Measurements from ENCODE around the gene D2HGDH. TPM values are rescaled to one million over a fixed set of nuclear protein-coding genes. Genes with fewer than 3 reads are reported as not detected.

The D2HGDH gene
- total and polyA plus RNA-seq, 9 of the 15 experiments (the other 6 are each of a cell fraction or from before 2014, with no cell fraction given) = 0.39 to 30.8 (median 10.3) TPM

DNA sequence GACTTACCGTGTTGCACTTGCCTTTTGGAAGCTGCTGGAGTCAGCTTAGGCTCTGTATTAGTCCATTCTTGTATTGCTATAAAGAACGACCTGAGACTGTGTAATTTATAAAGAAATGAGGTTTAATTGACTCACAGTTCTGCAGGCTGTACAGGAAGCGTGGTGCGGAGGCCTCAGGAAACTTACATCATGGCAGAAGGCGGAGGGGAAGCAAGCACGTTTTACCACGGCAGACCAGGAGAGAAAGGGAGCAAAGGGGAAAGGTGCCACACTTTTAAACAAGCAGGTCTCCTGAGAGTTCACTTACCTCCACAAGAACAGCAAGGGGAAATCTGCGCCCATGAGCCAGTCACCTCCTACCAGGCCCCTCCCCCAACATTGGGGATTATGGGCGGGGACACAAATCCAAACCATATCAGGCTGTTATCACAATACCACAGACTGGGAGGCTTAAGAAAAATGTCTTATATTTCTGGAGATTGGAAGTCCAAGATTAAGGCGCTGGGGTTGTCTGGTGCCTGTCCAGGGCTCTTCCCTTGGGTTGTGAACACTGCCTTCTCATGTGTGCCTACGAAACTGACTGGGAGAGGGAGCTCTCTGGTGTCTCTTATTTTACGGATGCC is 3.6 kb upstream of the D2HGDH start (continued):
- TF ChIP-seq, protein P1, sequence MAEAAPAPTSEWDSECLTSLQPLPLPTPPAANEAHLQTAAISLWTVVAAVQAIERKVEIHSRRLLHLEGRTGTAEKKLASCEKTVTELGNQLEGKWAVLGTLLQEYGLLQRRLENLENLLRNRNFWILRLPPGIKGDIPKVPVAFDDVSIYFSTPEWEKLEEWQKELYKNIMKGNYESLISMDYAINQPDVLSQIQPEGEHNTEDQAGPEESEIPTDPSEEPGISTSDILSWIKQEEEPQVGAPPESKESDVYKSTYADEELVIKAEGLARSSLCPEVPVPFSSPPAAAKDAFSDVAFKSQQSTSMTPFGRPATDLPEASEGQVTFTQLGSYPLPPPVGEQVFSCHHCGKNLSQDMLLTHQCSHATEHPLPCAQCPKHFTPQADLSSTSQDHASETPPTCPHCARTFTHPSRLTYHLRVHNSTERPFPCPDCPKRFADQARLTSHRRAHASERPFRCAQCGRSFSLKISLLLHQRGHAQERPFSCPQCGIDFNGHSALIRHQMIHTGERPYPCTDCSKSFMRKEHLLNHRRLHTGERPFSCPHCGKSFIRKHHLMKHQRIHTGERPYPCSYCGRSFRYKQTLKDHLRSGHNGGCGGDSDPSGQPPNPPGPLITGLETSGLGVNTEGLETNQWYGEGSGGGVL (CRISPR knock-in tag; IDR thresholded peaks at IDR 0.05) = no peak
- TF ChIP-seq, protein P2, sequence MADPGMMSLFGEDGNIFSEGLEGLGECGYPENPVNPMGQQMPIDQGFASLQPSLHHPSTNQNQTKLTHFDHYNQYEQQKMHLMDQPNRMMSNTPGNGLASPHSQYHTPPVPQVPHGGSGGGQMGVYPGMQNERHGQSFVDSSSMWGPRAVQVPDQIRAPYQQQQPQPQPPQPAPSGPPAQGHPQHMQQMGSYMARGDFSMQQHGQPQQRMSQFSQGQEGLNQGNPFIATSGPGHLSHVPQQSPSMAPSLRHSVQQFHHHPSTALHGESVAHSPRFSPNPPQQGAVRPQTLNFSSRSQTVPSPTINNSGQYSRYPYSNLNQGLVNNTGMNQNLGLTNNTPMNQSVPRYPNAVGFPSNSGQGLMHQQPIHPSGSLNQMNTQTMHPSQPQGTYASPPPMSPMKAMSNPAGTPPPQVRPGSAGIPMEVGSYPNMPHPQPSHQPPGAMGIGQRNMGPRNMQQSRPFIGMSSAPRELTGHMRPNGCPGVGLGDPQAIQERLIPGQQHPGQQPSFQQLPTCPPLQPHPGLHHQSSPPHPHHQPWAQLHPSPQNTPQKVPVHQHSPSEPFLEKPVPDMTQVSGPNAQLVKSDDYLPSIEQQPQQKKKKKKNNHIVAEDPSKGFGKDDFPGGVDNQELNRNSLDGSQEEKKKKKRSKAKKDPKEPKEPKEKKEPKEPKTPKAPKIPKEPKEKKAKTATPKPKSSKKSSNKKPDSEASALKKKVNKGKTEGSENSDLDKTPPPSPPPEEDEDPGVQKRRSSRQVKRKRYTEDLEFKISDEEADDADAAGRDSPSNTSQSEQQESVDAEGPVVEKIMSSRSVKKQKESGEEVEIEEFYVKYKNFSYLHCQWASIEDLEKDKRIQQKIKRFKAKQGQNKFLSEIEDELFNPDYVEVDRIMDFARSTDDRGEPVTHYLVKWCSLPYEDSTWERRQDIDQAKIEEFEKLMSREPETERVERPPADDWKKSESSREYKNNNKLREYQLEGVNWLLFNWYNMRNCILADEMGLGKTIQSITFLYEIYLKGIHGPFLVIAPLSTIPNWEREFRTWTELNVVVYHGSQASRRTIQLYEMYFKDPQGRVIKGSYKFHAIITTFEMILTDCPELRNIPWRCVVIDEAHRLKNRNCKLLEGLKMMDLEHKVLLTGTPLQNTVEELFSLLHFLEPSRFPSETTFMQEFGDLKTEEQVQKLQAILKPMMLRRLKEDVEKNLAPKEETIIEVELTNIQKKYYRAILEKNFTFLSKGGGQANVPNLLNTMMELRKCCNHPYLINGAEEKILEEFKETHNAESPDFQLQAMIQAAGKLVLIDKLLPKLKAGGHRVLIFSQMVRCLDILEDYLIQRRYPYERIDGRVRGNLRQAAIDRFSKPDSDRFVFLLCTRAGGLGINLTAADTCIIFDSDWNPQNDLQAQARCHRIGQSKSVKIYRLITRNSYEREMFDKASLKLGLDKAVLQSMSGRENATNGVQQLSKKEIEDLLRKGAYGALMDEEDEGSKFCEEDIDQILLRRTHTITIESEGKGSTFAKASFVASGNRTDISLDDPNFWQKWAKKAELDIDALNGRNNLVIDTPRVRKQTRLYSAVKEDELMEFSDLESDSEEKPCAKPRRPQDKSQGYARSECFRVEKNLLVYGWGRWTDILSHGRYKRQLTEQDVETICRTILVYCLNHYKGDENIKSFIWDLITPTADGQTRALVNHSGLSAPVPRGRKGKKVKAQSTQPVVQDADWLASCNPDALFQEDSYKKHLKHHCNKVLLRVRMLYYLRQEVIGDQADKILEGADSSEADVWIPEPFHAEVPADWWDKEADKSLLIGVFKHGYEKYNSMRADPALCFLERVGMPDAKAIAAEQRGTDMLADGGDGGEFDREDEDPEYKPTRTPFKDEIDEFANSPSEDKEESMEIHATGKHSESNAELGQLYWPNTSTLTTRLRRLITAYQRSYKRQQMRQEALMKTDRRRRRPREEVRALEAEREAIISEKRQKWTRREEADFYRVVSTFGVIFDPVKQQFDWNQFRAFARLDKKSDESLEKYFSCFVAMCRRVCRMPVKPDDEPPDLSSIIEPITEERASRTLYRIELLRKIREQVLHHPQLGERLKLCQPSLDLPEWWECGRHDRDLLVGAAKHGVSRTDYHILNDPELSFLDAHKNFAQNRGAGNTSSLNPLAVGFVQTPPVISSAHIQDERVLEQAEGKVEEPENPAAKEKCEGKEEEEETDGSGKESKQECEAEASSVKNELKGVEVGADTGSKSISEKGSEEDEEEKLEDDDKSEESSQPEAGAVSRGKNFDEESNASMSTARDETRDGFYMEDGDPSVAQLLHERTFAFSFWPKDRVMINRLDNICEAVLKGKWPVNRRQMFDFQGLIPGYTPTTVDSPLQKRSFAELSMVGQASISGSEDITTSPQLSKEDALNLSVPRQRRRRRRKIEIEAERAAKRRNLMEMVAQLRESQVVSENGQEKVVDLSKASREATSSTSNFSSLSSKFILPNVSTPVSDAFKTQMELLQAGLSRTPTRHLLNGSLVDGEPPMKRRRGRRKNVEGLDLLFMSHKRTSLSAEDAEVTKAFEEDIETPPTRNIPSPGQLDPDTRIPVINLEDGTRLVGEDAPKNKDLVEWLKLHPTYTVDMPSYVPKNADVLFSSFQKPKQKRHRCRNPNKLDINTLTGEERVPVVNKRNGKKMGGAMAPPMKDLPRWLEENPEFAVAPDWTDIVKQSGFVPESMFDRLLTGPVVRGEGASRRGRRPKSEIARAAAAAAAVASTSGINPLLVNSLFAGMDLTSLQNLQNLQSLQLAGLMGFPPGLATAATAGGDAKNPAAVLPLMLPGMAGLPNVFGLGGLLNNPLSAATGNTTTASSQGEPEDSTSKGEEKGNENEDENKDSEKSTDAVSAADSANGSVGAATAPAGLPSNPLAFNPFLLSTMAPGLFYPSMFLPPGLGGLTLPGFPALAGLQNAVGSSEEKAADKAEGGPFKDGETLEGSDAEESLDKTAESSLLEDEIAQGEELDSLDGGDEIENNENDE (IDR thresholded peaks at IDR 0.05; ENCODE audit: low read depth, low read length) = no peak
- TF ChIP-seq CBFA2T3 (IDR thresholded peaks at IDR 0.05) = peak; percentile 75
- TF ChIP-seq ETS2 (tag; IDR thresholded peaks at IDR 0.05; ENCODE audit: borderline replicate concordance, poor library complexity, severe bottlenecking) = no peak
- TF ChIP-seq CBFA2T2 (conservative IDR thresholded peaks at IDR 0.05) = peak; percentile 54
- TF ChIP-seq, protein P3, sequence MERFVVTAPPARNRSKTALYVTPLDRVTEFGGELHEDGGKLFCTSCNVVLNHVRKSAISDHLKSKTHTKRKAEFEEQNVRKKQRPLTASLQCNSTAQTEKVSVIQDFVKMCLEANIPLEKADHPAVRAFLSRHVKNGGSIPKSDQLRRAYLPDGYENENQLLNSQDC (CRISPR knock-in tag; IDR thresholded peaks at IDR 0.05) = no peak
- TF ChIP-seq KLF16 (IDR thresholded peaks at IDR 0.05) = 0 out of 2 replicates have a peak, but pooled peaks have one; percentile 10
- TF ChIP-seq, protein P4, sequence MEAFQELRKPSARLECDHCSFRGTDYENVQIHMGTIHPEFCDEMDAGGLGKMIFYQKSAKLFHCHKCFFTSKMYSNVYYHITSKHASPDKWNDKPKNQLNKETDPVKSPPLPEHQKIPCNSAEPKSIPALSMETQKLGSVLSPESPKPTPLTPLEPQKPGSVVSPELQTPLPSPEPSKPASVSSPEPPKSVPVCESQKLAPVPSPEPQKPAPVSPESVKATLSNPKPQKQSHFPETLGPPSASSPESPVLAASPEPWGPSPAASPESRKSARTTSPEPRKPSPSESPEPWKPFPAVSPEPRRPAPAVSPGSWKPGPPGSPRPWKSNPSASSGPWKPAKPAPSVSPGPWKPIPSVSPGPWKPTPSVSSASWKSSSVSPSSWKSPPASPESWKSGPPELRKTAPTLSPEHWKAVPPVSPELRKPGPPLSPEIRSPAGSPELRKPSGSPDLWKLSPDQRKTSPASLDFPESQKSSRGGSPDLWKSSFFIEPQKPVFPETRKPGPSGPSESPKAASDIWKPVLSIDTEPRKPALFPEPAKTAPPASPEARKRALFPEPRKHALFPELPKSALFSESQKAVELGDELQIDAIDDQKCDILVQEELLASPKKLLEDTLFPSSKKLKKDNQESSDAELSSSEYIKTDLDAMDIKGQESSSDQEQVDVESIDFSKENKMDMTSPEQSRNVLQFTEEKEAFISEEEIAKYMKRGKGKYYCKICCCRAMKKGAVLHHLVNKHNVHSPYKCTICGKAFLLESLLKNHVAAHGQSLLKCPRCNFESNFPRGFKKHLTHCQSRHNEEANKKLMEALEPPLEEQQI (IDR thresholded peaks at IDR 0.05) = no peak
- no peak for TF ChIP-seq CBX8 (IDR thresholded peaks at IDR 0.05; ENCODE audit: borderline replicate concordance, extremely low read depth, low read depth, low read length, poor library complexity, severe bottlenecking)
- peak; percentile 10 for TF ChIP-seq MEIS2 (IDR thresholded peaks at IDR 0.05; ENCODE audit: partially characterized antibody)
- no peak for TF ChIP-seq XRCC5 (IDR thresholded peaks at IDR 0.05; ENCODE audit: low read depth, low read length)
